ENCODE measurements around the gene SPRR2G. TPM values are rescaled to one million over a fixed set of nuclear protein-coding genes. Genes with fewer than 3 reads are reported as not detected.
"Not testable (repeated sequence)": the region's sequence is repeated elsewhere in the genome, so short reads cannot be mapped to it uniquely, and the experiment has no call there.

The SPRR2G gene
- total RNA-seq, 1 experiment from 2014 or later = not detected

DNA sequence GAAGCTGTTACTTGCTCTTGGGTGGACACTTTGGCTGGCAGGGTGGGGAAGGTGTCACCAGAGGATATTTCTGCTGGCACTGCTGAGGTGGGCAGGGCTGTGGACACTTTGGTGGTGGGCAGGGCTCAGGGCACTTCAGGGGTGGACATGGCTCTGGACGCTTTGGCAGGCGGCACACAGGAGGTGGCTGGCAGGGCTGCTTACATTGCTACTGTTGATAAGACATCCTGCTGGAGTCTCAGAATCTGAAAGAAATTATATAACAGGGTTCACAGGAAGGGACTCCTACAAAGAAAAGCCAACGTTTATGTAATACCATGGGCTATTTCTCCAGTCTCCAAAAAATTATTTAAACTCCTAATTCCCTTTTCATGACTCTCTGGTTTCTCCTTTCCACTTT is 10.2 kb downstream of the SPRR2G start:
- CTCF ChIA-PET = no interaction called here
- TF ChIP-seq EZH2 (IDR thresholded peaks at IDR 0.05; ENCODE audit: borderline replicate concordance, low read depth, low read length, poor library complexity, severe bottlenecking) = no peak
- TF ChIP-seq, protein P1, sequence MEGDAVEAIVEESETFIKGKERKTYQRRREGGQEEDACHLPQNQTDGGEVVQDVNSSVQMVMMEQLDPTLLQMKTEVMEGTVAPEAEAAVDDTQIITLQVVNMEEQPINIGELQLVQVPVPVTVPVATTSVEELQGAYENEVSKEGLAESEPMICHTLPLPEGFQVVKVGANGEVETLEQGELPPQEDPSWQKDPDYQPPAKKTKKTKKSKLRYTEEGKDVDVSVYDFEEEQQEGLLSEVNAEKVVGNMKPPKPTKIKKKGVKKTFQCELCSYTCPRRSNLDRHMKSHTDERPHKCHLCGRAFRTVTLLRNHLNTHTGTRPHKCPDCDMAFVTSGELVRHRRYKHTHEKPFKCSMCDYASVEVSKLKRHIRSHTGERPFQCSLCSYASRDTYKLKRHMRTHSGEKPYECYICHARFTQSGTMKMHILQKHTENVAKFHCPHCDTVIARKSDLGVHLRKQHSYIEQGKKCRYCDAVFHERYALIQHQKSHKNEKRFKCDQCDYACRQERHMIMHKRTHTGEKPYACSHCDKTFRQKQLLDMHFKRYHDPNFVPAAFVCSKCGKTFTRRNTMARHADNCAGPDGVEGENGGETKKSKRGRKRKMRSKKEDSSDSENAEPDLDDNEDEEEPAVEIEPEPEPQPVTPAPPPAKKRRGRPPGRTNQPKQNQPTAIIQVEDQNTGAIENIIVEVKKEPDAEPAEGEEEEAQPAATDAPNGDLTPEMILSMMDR (conservative IDR thresholded peaks at IDR 0.05; ENCODE audit: low read depth, low read length) = no peak

GRCh38 chr1:153133743-153134142 is 16.9 kb downstream of the SPRR2G start:
- intact Hi-C loops (cut with micrococcal nuclease; ENCODE audit: unreplicated experiment) = no loop called here
- CTCF ChIA-PET = no interaction called here
- Histone ChIP-seq H3K4me3 (ENCODE audit: low read depth, low read length, poor library complexity, severe bottlenecking) (no peak overlapping the region), H3K4me1 (ENCODE audit: insufficient read depth, low read length, poor library complexity, severe bottlenecking) (no peaks in the 10 kb centered on the region), H3K36me3 (ENCODE audit: insufficient read depth, low read length, poor library complexity, severe bottlenecking) (no peaks in the 10 kb centered on the region), H3K27ac (ENCODE audit: low read depth, low read length, poor library complexity, severe bottlenecking) (no peak overlapping the region), H3K9me3 (ENCODE audit: low read depth, low read length, poor library complexity, severe bottlenecking) (no peaks in the 10 kb centered on the region), H3K27me3 (replicated peaks; ENCODE audit: insufficient read depth, low read depth, low read length, poor library complexity) (peaks cover 45% of the 10 kb centered on the region)
- DNase-seq (ENCODE audit: low spot score) = no peak
- TF ChIP-seq, protein P1 (conservative IDR thresholded peaks at IDR 0.05; ENCODE audit: low read depth, low read length) = no peak
- no peak for TF ChIP-seq EZH2 (IDR thresholded peaks at IDR 0.05; ENCODE audit: borderline replicate concordance, low read depth, low read length, poor library complexity, severe bottlenecking)
- BruUV-seq (replicated peaks) = no TSS peak
- POLR2A ChIA-PET (ENCODE audit: low non-redundant PET) = no interaction called here

More for the DNA sequence above, 10.2 kb downstream of the SPRR2G start:
- Histone ChIP-seq H3K27ac (ENCODE audit: low read depth, low read length, poor library complexity, severe bottlenecking) (no peak overlapping the region), H3K27me3 (replicated peaks; ENCODE audit: insufficient read depth, low read depth, low read length, poor library complexity) (peaks cover 73% of the 10 kb centered on the region), H3K4me3 (ENCODE audit: low read depth, low read length, poor library complexity, severe bottlenecking) (no peak overlapping the region), H3K9me3 (ENCODE audit: low read depth, low read length, poor library complexity, severe bottlenecking) (no peaks in the 10 kb centered on the region), H3K36me3 (ENCODE audit: insufficient read depth, low read length, poor library complexity, severe bottlenecking) (no peaks in the 10 kb centered on the region), H3K4me1 (ENCODE audit: insufficient read depth, low read length, poor library complexity, severe bottlenecking) (no peaks in the 10 kb centered on the region)
- intact Hi-C loops (cut with micrococcal nuclease; ENCODE audit: unreplicated experiment) = no loop called here
- DNase-seq (ENCODE audit: low spot score) = no peak
- POLR2A ChIA-PET (ENCODE audit: low non-redundant PET) = no interaction called here
- BruUV-seq (replicated peaks) = no TSS peak

DNA sequence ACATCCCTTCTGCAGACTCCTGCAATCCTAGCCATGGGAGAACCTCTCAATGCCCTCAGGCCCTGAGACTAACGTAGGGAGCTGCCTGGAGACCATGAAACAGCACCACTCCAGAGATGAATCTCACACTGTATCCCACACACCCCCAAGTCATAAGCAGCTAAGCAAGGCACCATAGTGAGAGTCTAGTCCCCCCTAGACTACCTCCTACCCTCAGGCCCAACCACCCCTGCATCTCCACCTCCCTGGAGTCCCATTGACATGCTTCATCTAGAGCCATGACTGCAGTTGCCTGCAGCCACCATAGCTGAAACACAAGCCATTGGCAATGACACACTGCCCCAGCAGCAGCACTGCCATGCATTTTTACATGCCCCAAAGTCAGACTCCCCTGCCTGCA is 17.4 kb downstream of the SPRR2G start:
- Histone ChIP-seq H3K27ac (ENCODE audit: low read depth, low read length, poor library complexity, severe bottlenecking) (no peak overlapping the region), H3K27me3 (replicated peaks; ENCODE audit: insufficient read depth, low read depth, low read length, poor library complexity) (peaks cover 41% of the 10 kb centered on the region), H3K9me3 (ENCODE audit: low read depth, low read length, poor library complexity, severe bottlenecking) (no peaks in the 10 kb centered on the region), H3K4me3 (ENCODE audit: low read depth, low read length, poor library complexity, severe bottlenecking) (no peak overlapping the region), H3K4me1 (ENCODE audit: insufficient read depth, low read length, poor library complexity, severe bottlenecking) (no peaks in the 10 kb centered on the region), H3K36me3 (ENCODE audit: insufficient read depth, low read length, poor library complexity, severe bottlenecking) (no peaks in the 10 kb centered on the region)
- ChIA-PET CTCF (no interaction called here), POLR2A (ENCODE audit: low non-redundant PET) (no interaction called here)
- no TSS peak for BruUV-seq (replicated peaks)
- intact Hi-C loops (cut with micrococcal nuclease; ENCODE audit: unreplicated experiment) = no loop called here
- no peak for TF ChIP-seq EZH2 (IDR thresholded peaks at IDR 0.05; ENCODE audit: borderline replicate concordance, low read depth, low read length, poor library complexity, severe bottlenecking)
- TF ChIP-seq, protein P1 (conservative IDR thresholded peaks at IDR 0.05; ENCODE audit: low read depth, low read length) = no peak
- DNase-seq (ENCODE audit: low spot score) = no peak

- H3K36me3 ChIP-seq (ENCODE audit: insufficient read depth, low read length, poor library complexity, severe bottlenecking); intact Hi-C loops (cut with micrococcal nuclease; ENCODE audit: unreplicated experiment); DNase-seq (ENCODE audit: low spot score); H3K4me3 ChIP-seq (ENCODE audit: low read depth, low read length, poor library complexity, severe bottlenecking); POLR2A ChIA-PET (ENCODE audit: low non-redundant PET); H3K27ac ChIP-seq (ENCODE audit: low read depth, low read length, poor library complexity, severe bottlenecking); H3K4me1 ChIP-seq (ENCODE audit: insufficient read depth, low read length, poor library complexity, severe bottlenecking); H3K9me3 ChIP-seq (ENCODE audit: low read depth, low read length, poor library complexity, severe bottlenecking); BruUV-seq (replicated peaks); CTCF ChIA-PET: not testable (repeated sequence)
- H3K27me3 ChIP-seq (replicated peaks; ENCODE audit: insufficient read depth, low read depth, low read length, poor library complexity) = peaks cover 29% of the 10 kb centered on the region
Measured at GRCh38 chr1:153128688-153129087, 22.0 kb downstream of the SPRR2G start.

Measured in A673 (cell line).